SK-N-SH (cell line): ENCODE measurements around the gene ZNF335.

ENCODE experiments used
- TCF12 ChIP-seq: IDR thresholded peaks from 2 replicates; pipeline ENCODE4 v1.4.0; 2012
- YY1 ChIP-seq: IDR thresholded peaks from 2 replicates; pipeline ENCODE4 v1.4.0; 2012; ENCODE audit warnings: low read depth, mild to moderate bottlenecking
- TF ChIP-seq, protein P1 (sequence below): fragments of 200-600 bp; sonication (generic); IDR thresholded peaks from 2 replicates; pipeline ENCODE4 v1.6.1; 2017; ENCODE audit warnings: antibody characterized with exemption, mild to moderate bottlenecking, moderate library complexity

DNA sequence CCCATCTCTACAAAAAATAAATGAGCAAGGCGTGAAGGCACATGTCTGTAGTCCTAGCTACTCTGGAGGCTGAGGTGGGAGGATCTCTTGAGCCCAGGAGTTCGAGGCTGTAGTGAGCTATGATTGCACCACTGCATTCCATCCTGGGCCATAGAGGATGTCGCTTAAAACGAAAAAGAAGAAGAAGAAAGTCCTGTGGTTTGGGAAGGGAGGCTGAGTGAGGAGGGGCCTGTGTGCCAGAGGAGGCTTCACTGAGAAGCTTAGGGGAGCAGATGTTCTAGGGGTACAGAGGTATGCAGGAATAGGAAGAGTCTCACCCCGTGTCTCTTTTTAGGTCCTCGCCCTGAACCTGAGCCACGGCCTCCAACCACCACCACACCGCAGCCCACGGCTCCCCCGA lies 40.9 kb upstream of the ZNF335 start:
- TF ChIP-seq, protein P1, sequence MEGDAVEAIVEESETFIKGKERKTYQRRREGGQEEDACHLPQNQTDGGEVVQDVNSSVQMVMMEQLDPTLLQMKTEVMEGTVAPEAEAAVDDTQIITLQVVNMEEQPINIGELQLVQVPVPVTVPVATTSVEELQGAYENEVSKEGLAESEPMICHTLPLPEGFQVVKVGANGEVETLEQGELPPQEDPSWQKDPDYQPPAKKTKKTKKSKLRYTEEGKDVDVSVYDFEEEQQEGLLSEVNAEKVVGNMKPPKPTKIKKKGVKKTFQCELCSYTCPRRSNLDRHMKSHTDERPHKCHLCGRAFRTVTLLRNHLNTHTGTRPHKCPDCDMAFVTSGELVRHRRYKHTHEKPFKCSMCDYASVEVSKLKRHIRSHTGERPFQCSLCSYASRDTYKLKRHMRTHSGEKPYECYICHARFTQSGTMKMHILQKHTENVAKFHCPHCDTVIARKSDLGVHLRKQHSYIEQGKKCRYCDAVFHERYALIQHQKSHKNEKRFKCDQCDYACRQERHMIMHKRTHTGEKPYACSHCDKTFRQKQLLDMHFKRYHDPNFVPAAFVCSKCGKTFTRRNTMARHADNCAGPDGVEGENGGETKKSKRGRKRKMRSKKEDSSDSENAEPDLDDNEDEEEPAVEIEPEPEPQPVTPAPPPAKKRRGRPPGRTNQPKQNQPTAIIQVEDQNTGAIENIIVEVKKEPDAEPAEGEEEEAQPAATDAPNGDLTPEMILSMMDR = no peak
- TF ChIP-seq TCF12 (no peak), YY1 (no peak)
